Measurements from ENCODE around the gene SLC10A3. TPM values are rescaled to one million over a fixed set of nuclear protein-coding genes. Genes with fewer than 3 reads are reported as not detected.

SLC10A3 gene
- polyA plus RNA-seq, 3 donors from 2014 or later: 53.1 to 110 (median 91.1) TPM

GRCh38 chrX:154458954-154459778 lies 31.3 kb downstream of the SLC10A3 start:
- Mint-ChIP-seq H3K4me1 (peaks cover 6 to 11% of the 10 kb centered on the region in 2 donors), H3K27me3 (ENCODE audit: low read depth in 3 of 3) (peaks cover 2 to 5% (median 4%) of the 10 kb centered on the region in 3 donors), H3K4me3 (peak overlapping the region; percentile 65 to 79 (median 75)), H3K36me3 (no peaks in the 10 kb centered on the region), H3K9me3 (no peaks in the 10 kb centered on the region), H3K27ac (peak overlapping the region in 5 of 6 donors; percentile 34 to 71 (median 67))
- peak in 1 of 3 donors; percentile 19 for DNase-seq

GRCh38 chrX:154458116-154458953 lies 32.1 kb downstream of the SLC10A3 start, which contains the start of gene PLXNA3:
TSS of gene PLXNA3 (plus strand) at chrX:154458281. CDS start at chrX:154460184, 1,903 bp downstream.
- peaks cover 6 to 11% of the 10 kb centered on the region in 2 donors for H3K4me1 Mint-ChIP-seq
- peaks cover 2 to 5% (median 4%) of the 10 kb centered on the region in 3 donors for H3K27me3 Mint-ChIP-seq (ENCODE audit: low read depth in 3 of 3)
- H3K36me3 Mint-ChIP-seq: no peaks in the 10 kb centered on the region
- peak within 1 kb of the TSS; percentile 85 to 95 (median 92) for H3K27ac Mint-ChIP-seq
- H3K9me3 Mint-ChIP-seq: no peaks in the 10 kb centered on the region
- peak within 1 kb of the TSS; percentile 85 to 93 (median 91) for H3K4me3 Mint-ChIP-seq
- peak; percentile 69 to 77 (median 75) for DNase-seq

DNA sequence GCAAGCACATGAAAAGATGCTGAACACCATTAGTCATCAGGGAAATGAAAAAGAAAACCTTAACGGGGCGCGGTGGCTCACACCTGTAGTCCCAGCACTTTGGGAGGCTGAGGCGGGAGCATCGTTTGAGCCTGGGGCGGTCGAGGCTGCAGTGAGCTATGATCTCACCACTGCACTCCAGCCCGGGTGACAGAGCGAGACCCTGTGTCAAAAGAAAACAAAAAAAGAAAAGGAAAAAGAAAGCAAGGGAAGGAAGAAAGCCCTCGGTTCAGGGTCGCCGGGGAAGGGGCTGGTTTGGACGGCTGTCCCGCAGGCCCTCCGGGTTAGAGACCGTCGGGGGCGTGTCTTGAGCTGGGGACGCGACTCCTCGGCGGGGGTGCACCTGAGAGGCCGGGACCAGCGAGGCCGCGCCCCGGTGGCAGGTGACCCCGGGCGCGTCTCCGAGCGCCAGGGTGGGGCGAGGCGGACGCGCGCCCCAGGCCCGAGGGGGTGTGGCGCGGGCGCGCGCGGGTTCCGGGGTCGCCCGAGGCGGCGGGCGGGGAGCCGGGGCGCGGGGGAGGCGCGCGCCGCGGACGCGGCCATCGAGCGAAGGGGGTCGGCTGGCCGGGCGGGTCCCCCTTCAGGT lies 32.8 kb downstream of the SLC10A3 start:
- peak overlapping the region; percentile 85 to 95 (median 92) for H3K27ac Mint-ChIP-seq
- peak; percentile 61 to 73 (median 72) for DNase-seq
- H3K4me1 Mint-ChIP-seq: peaks cover 6 to 11% of the 10 kb centered on the region in 2 donors
- peaks cover 2 to 5% (median 4%) of the 10 kb centered on the region in 3 donors for H3K27me3 Mint-ChIP-seq (ENCODE audit: low read depth in 3 of 3)
- H3K4me3 Mint-ChIP-seq: peak overlapping the region; percentile 85 to 93 (median 91)
- H3K36me3 Mint-ChIP-seq: no peaks in the 10 kb centered on the region
- no peaks in the 10 kb centered on the region for H3K9me3 Mint-ChIP-seq

GRCh38 chrX:154452823-154453222 lies 37.6 kb downstream of the SLC10A3 start:
- Mint-ChIP-seq H3K36me3 (no peaks in the 10 kb centered on the region), H3K27me3 (ENCODE audit: low read depth in 3 of 3) (peaks cover 1 to 5% (median 4%) of the 10 kb centered on the region in 3 donors), H3K4me3 (no peak overlapping the region), H3K9me3 (no peaks in the 10 kb centered on the region), H3K4me1 (peaks cover 3 to 6% of the 10 kb centered on the region in 2 donors), H3K27ac (peak overlapping the region in 1 of 6 donors; percentile 44)
- no peak for DNase-seq

- Mint-ChIP-seq H3K9me3 (no peaks in the 10 kb centered on the region), H3K36me3 (no peaks in the 10 kb centered on the region), H3K4me3 (no peak overlapping the region), H3K27ac (no peak overlapping the region), H3K27me3 (ENCODE audit: low read depth in 3 of 3) (peaks cover 0 to 3% (median 1%) of the 10 kb centered on the region in 3 donors), H3K4me1 (no peaks in the 10 kb centered on the region)
- no peak for DNase-seq
Measured at GRCh38 chrX:154450312-154450711, 40.1 kb downstream of the SLC10A3 start.

- Mint-ChIP-seq H3K9me3 (no peaks in the 10 kb centered on the region), H3K4me3 (no peak overlapping the region), H3K4me1 (peaks cover 0 to 4% of the 10 kb centered on the region in 2 donors), H3K36me3 (no peaks in the 10 kb centered on the region), H3K27me3 (ENCODE audit: low read depth in 3 of 3) (peaks cover 0 to 3% (median 1%) of the 10 kb centered on the region in 3 donors), H3K27ac (no peak overlapping the region)
- DNase-seq: no peak
Measured at GRCh38 chrX:154449618-154450017, 40.8 kb downstream of the SLC10A3 start.

DNA sequence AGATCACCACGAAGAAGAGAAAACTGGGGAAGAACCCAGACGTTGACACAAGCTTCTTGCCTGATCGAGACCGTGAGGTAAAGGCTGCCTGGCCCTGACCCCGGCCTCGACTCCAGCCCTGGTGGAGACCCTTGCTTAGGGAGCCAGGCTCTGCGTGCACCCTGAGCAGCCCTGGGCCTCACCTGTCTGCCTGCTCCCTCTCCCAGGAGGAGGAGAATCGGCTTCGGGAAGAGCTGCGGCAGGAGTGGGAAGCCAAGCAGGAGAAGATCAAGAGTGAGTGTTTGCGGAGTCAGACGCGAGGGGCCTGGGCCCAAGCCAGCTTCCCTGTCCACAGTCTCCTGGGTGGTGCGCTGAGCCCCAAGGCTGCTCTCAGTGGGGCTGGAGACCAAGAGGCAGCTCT lies 41.9 kb downstream of the SLC10A3 start:
- H3K36me3 Mint-ChIP-seq: no peaks in the 10 kb centered on the region
- H3K4me1 Mint-ChIP-seq: peaks cover 0 to 6% of the 10 kb centered on the region in 2 donors
- no peak for DNase-seq
- H3K4me3 Mint-ChIP-seq: no peak overlapping the region
- H3K27me3 Mint-ChIP-seq (ENCODE audit: low read depth in 3 of 3): peaks cover 0 to 3% (median 1%) of the 10 kb centered on the region in 3 donors
- no peak overlapping the region for H3K27ac Mint-ChIP-seq
- no peaks in the 10 kb centered on the region for H3K9me3 Mint-ChIP-seq

- H3K9me3 Mint-ChIP-seq: no peaks in the 10 kb centered on the region
- H3K27ac Mint-ChIP-seq: peak overlapping the region in 3 of 6 donors; percentile 13 to 44 (median 43)
- no peak overlapping the region for H3K4me3 Mint-ChIP-seq
- peaks cover 0 to 9% of the 10 kb centered on the region in 2 donors for H3K4me1 Mint-ChIP-seq
- no peak for DNase-seq
- H3K36me3 Mint-ChIP-seq: no peaks in the 10 kb centered on the region
- peaks cover 0 to 3% (median 1%) of the 10 kb centered on the region in 3 donors for H3K27me3 Mint-ChIP-seq (ENCODE audit: low read depth in 3 of 3)
Measured at GRCh38 chrX:154446430-154446829, 44.0 kb downstream of the SLC10A3 start.

GRCh38 chrX:154445776-154446175 lies 44.7 kb downstream of the SLC10A3 start:
- Mint-ChIP-seq H3K27ac (peak overlapping the region in 2 of 6 donors; percentile 43 to 87), H3K27me3 (ENCODE audit: low read depth in 3 of 3) (peaks cover 0 to 3% (median 1%) of the 10 kb centered on the region in 3 donors), H3K4me3 (peak overlapping the region in 1 of 5 donors; percentile 41), H3K4me1 (peaks cover 0 to 9% of the 10 kb centered on the region in 2 donors), H3K9me3 (no peaks in the 10 kb centered on the region), H3K36me3 (no peaks in the 10 kb centered on the region)
- no peak for DNase-seq

- Mint-ChIP-seq H3K27ac (peak overlapping the region in 3 of 6 donors; percentile 10 to 46 (median 21)), H3K4me3 (peak overlapping the region in 4 of 5 donors; percentile 35 to 64 (median 48)), H3K36me3 (no peaks in the 10 kb centered on the region), H3K27me3 (ENCODE audit: low read depth in 3 of 3) (peaks cover 0 to 3% (median 1%) of the 10 kb centered on the region in 3 donors), H3K4me1 (peaks cover 0 to 9% of the 10 kb centered on the region in 2 donors), H3K9me3 (no peaks in the 10 kb centered on the region)
- no peak for DNase-seq
Measured at GRCh38 chrX:154444755-154445246, 45.6 kb downstream of the SLC10A3 start.

DNA sequence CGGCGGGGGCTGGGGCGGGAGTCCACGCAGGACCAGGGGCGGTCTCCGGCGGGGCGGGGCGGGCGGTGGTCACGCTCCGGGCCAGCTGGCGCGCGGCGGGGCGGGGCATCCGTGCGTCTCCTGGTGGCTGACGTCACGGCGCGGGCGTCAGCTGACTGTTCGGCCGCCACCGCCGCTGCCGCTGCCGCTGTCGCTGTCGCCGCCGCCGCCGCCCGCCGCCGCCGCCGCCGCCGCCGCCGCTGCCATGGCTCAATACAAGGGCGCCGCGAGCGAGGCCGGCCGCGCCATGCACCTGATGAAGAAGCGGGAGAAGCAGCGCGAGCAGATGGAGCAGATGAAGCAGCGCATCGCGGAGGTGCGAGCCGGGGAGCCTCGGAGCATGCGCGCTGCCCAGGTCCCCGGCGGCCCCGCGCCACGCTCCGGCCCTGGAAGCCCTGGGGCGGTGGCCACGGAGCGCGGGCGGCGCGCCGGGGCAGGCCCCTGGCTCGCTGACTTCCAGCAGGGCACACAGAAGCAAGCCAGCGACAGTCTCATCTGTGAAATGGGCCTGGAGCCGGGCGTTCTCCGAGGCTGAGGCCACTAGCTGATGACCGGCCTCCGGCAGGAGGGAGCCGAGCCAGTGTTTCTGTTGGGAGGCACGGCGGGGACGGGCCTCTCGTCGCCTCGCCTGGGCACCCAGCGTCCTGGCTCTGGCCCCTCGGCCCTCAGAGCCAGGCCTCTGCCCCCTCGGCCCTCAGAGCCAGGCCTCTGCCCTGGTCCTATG lies 46.3 kb downstream of the SLC10A3 start, which contains the start of gene FAM50A:
FAM50A (plus strand) TSS at position 150 of the 763 bp plus-strand sequence; CDS start at position 245, 95 bp downstream.
- Mint-ChIP-seq H3K9me3 (no peaks in the 10 kb centered on the region), H3K36me3 (no peaks in the 10 kb centered on the region), H3K4me1 (peaks cover 0 to 9% of the 10 kb centered on the region in 2 donors), H3K4me3 (peak within 1 kb of the TSS; percentile 67 to 81 (median 78)), H3K27me3 (ENCODE audit: low read depth in 3 of 3) (peaks cover 0 to 3% (median 1%) of the 10 kb centered on the region in 3 donors), H3K27ac (peak within 1 kb of the TSS; percentile 79 to 92 (median 85))
- DNase-seq: peak; percentile 77 to 84 (median 79)

DNA sequence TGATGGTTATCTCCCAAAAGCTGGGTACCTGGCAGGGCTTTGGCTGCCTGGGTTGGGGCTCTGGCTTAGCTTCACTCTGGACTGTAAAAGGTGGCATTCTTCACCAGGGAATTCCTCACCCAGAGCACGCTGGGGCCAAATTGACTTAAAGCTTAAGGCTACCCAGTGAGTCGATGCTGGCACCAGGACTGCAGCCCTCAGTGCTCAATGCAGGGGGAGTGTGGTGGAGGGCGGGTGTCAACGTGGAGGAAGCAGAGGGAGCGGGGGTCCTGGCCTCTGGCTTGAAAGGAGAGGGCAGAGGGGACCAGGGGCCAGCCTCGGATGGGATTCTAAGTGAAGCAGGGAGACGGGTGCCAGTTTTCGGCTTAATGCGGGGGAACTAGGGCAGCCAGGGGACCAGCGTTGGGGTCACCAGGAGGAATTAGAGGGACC lies 46.9 kb downstream of the SLC10A3 start:
- Mint-ChIP-seq H3K9me3 (no peaks in the 10 kb centered on the region), H3K4me1 (peaks cover 4 to 13% of the 10 kb centered on the region in 2 donors), H3K36me3 (no peaks in the 10 kb centered on the region), H3K27ac (peak overlapping the region; percentile 78 to 92 (median 82)), H3K27me3 (ENCODE audit: low read depth in 3 of 3) (peaks cover 0 to 3% (median under 1%) of the 10 kb centered on the region in 3 donors), H3K4me3 (peak overlapping the region; percentile 53 to 78 (median 69))
- no peak for DNase-seq

Measured in immature natural killer cell (primary cell).